OCI-LY7 (cell line): ENCODE data around the gene RHOXF1. TPM values are rescaled to one million over a fixed set of nuclear protein-coding genes. Genes with fewer than 3 reads are reported as not detected.
"Not testable (repeated sequence)": the region's sequence is repeated elsewhere in the genome, so short reads cannot be mapped to it uniquely, and the experiment has no call there.

Experiments used
- Bru-seq: library from RNA; stranded (reverse); fragments of 400-500 nt; gene quantifications from one replicate; lab custom pipeline; 2021; lab: Mats Ljungman, UMichigan
- BruChase-seq, 2 experiments: library from RNA; stranded (reverse); fragments of 400-500 nt; gene quantifications; one replicate each; lab custom pipeline; 2021; lab: Mats Ljungman, UMichigan
- BruUV-seq: library from RNA; stranded (reverse); fragments of 400-500 nt; replicated peaks from 2 replicates; lab custom pipeline; 2021; lab: Mats Ljungman, UMichigan
- CTCF ChIA-PET: fragments of 300-600 bp; sonication (Branson Sonifier 250); formaldehyde crosslinking; loops from one replicate; lab custom pipeline; 2022; ENCODE audit warnings: antibody characterized with exemption; ENCODE audit not compliant: unreplicated experiment; lab: Charles Lee
- POLR2A ChIA-PET: fragments of 300-600 bp; sonication (Branson Sonifier 250); formaldehyde crosslinking; loops from one replicate; lab custom pipeline; 2022; ENCODE audit warnings: antibody characterized with exemption; lab: Charles Lee
- DNase-seq: peaks from one replicate; pipeline ENCODE4 v3.0.0-alpha.2; 2015; ENCODE audit warnings: low spot score
- H2AFZ ChIP-seq: fragments of 200-600 bp; sonication (generic), shearing (Covaris generic); 2 replicates; pipeline ENCODE4 v1.6.1; 2014; ENCODE audit warnings: mild to moderate bottlenecking, antibody characterized with exemption, low read length, moderate library complexity
- H3K27ac ChIP-seq: fragments of 200-600 bp; sonication (generic); 2 replicates; pipeline ENCODE4 v1.5.1; 2014; ENCODE audit warnings: mixed run types, low read depth, mild to moderate bottlenecking, moderate library complexity, low read length, inconsistent platforms; ENCODE audit not compliant: poor library complexity, severe bottlenecking
- H3K36me3 ChIP-seq: fragments of 200-600 bp; sonication (generic); 2 replicates; pipeline ENCODE4 v1.6.1; 2014; ENCODE audit warnings: mild to moderate bottlenecking, antibody characterized with exemption, low read length, moderate library complexity, mixed read lengths; ENCODE audit not compliant: insufficient read depth
- H3K4me1 ChIP-seq: fragments of 200-600 bp; sonication (generic); 2 replicates; pipeline ENCODE4 v1.5.1; 2014; ENCODE audit warnings: mild to moderate bottlenecking, low read length; ENCODE audit not compliant: insufficient read depth, poor library complexity, severe bottlenecking
- H3K4me2 ChIP-seq: fragments of 200-600 bp; sonication (generic); 2 replicates; pipeline ENCODE4 v1.6.1; 2014; ENCODE audit warnings: mild to moderate bottlenecking, low read length
- H3K4me3 ChIP-seq: fragments of 200-600 bp; sonication (generic); 2 replicates; pipeline ENCODE4 v1.5.1; 2014; ENCODE audit warnings: mild to moderate bottlenecking, low read depth, low read length; ENCODE audit not compliant: poor library complexity, severe bottlenecking
- H3K79me2 ChIP-seq: fragments of 200-600 bp; sonication (generic); 2 replicates; pipeline ENCODE4 v1.6.1; 2016; ENCODE audit warnings: low read depth, mild to moderate bottlenecking, low read length, moderate library complexity, mixed read lengths; ENCODE audit not compliant: insufficient read depth
- H3K9me2 ChIP-seq: fragments of 200-600 bp; sonication (generic); 2 replicates; pipeline ENCODE4 v1.6.1; 2016; ENCODE audit warnings: mild to moderate bottlenecking, low read length, mixed read lengths; ENCODE audit not compliant: insufficient read depth
- H3K9me3 ChIP-seq: fragments of 200-600 bp; sonication (generic); 2 replicates; pipeline ENCODE4 v1.6.1; 2014; ENCODE audit warnings: mild to moderate bottlenecking, mixed run types, low read length, mixed read lengths
- H4K20me1 ChIP-seq: fragments of 200-600 bp; sonication (generic); 2 replicates; pipeline ENCODE4 v1.6.1; 2014; ENCODE audit warnings: mild to moderate bottlenecking, antibody characterized with exemption, low read length, moderate library complexity, mixed read lengths; ENCODE audit not compliant: insufficient read depth
- CTCF ChIP-seq: fragments of 200-600 bp; sonication (generic); conservative IDR thresholded peaks from 2 replicates; pipeline ENCODE4 v1.5.1; 2014; ENCODE audit warnings: mild to moderate bottlenecking, antibody characterized with exemption, low read length, moderate library complexity, mixed read lengths
- EZH2phosphoT487 ChIP-seq: fragments of 200-600 bp; sonication (generic); IDR thresholded peaks from 2 replicates; pipeline ENCODE4 v1.6.1; 2018; ENCODE audit warnings: low read depth, borderline replicate concordance, mild to moderate bottlenecking, mixed run types, antibody characterized with exemption, low read length, moderate library complexity, mixed read lengths
- intact Hi-C: fragments of 100-400 bp; cut with micrococcal nuclease; formaldehyde crosslinking; loops from one replicate; pipeline ENCODE4 v1.10.0; 2022; ENCODE audit not compliant: unreplicated experiment
- long read RNA-seq: library from polyadenylated mRNA; stranded (forward); transcript quantifications from one replicate; pipeline ENCODE4 v2.0.0, GENCODE V29; 2022
- total RNA-seq, 2 experiments: library from RNA; depleted of rRNA in 1 of 2; stranded (reverse); fragments of >200 nt in 1 of 2; shearing (Covaris generic) in 1 of 2; gene quantifications; 2 replicates each; pipeline ENCODE4 v1.2.3, GENCODE V29; 2014 to 2022

Gene RHOXF1
- total RNA-seq (2014; rRNA removed; shearing (Covaris generic)) (1.5 TPM in 1 of 2 replicates, not detected in the other), total RNA-seq (2022) (not detected in 2 replicates), Bru-seq, nascent RNA (percentile 18 among the genes with signal in this experiment), BruChase-seq, experiment 1, labeled RNA remaining after a 6-hour chase (percentile 21 among the genes with signal in this experiment), BruChase-seq, experiment 2, labeled RNA remaining after a 2-hour chase (percentile 26 among the genes with signal in this experiment)
- long read RNA-seq = 0 reads

- intact Hi-C loops = no loop called here
- POLR2A ChIA-PET = no interaction called here
- Histone ChIP-seq H4K20me1 (no peaks in the 10 kb centered on the region), H3K9me3 (no peaks in the 10 kb centered on the region), H3K4me1 (no peaks in the 10 kb centered on the region), H3K4me2 (no peak within 1 kb of the TSS), H3K36me3 (no peaks in the 10 kb centered on the region), H3K9me2 (no peaks in the 10 kb centered on the region), H3K4me3 (no peak within 1 kb of the TSS), H3K27ac (no peak within 1 kb of the TSS), H3K79me2 (no peaks in the 10 kb centered on the region), H2AFZ (no peak within 1 kb of the TSS)
- TF ChIP-seq EZH2phosphoT487 = no peak
- no peak for TF ChIP-seq CTCF
- no peak for DNase-seq
- BruUV-seq = no TSS peak
- CTCF ChIA-PET = no interaction called here
Observed at GRCh38 chrX:120115438-120115963, at the start of gene RHOXF1. Gene RHOXF1 (minus strand): TSS chrX:120115913. CDS start chrX:120115862, 51 bp downstream.

GRCh38 chrX:120159086-120159485 lies 43.4 kb upstream of the RHOXF1 start:
- H2AFZ ChIP-seq, CTCF ChIA-PET, H3K4me3 ChIP-seq, H3K4me2 ChIP-seq, H3K4me1 ChIP-seq, DNase-seq, H4K20me1 ChIP-seq, H3K9me2 ChIP-seq, H3K27ac ChIP-seq, H3K79me2 ChIP-seq, POLR2A ChIA-PET, H3K36me3 ChIP-seq, intact Hi-C loops, BruUV-seq, H3K9me3 ChIP-seq: not testable (repeated sequence)

- H3K36me3 ChIP-seq, CTCF ChIA-PET, H3K9me2 ChIP-seq, H3K79me2 ChIP-seq, H3K4me2 ChIP-seq, BruUV-seq, H2AFZ ChIP-seq, H3K4me3 ChIP-seq, intact Hi-C loops, H3K27ac ChIP-seq, POLR2A ChIA-PET, H3K9me3 ChIP-seq, DNase-seq, H4K20me1 ChIP-seq, H3K4me1 ChIP-seq: not testable (repeated sequence)
Observed at GRCh38 chrX:120158313-120158712, 42.6 kb upstream of the RHOXF1 start, which contains the start of gene RHOXF2. Gene RHOXF2 (plus strand): TSS chrX:120158613. CDS start chrX:120158751, 138 bp downstream.

GRCh38 chrX:120150109-120150744 lies 34.5 kb upstream of the RHOXF1 start:
- H3K79me2 ChIP-seq, POLR2A ChIA-PET, H3K4me3 ChIP-seq, H3K9me2 ChIP-seq, H3K27ac ChIP-seq, BruUV-seq, H3K36me3 ChIP-seq, DNase-seq, H3K4me1 ChIP-seq, H3K9me3 ChIP-seq, H2AFZ ChIP-seq, intact Hi-C loops, H4K20me1 ChIP-seq, CTCF ChIA-PET, H3K4me2 ChIP-seq: not testable (repeated sequence)
